DMS114 treated with DMSO at 0.1 percent for 48 hours (cell line): Measurements from ENCODE around the gene SSNA1.

Source experiments
- DNase-seq: peaks from one replicate; lab custom pipeline; 2025; ENCODE audit not compliant: unreplicated experiment; lab: John Stamatoyannopoulos, UW

SSNA1 gene

DNA sequence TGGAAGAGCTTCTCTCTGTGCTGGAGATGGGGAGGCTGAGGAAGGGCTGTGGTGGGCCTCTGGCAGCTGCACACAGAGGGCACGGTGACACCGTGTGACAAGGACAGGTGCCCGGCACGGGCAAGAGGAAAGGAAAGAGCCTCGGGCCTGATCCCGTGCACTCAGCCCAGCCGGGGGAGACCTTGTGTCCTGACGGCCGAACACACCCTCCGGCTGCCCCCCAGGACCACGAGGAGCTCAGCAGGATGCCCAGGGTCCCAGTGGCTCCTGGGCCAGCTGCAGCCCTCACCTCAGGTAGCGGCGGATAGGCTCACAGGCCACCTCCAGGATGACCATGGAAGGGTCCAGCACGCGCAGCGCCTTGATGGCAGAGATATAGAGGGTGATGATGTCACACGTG is 5.6 kb upstream of the SSNA1 start:
- DNase-seq: no peak

DNA sequence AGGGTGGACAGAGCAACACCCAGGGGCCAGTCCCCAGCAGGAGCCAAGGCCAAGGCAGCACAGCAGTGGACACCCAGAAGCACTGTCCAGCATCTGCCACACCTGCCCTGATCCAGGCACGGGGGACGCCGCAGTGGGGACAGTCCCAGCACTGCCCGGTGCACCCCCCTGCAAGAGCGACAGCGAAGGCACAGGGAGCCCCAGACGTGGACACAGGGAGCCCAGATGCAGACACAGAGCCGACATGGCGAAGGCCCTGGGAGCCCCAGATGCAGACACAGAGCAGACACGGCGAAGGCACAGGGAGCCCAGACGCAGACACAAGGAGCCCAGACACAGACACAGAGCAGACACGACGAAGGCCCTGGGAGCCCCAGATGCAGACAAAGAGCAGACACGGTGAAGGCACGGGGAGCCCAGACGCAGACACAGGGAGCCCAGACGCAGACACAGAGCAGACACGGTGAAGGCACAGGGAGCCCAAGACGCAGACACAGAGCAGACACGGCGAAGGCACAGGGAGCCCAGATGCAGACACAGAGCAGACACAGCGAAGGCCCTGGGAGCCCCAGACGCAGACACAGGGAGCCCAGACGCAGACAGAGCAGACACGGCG is 4.4 kb upstream of the SSNA1 start:
- DNase-seq: no peak

DNA sequence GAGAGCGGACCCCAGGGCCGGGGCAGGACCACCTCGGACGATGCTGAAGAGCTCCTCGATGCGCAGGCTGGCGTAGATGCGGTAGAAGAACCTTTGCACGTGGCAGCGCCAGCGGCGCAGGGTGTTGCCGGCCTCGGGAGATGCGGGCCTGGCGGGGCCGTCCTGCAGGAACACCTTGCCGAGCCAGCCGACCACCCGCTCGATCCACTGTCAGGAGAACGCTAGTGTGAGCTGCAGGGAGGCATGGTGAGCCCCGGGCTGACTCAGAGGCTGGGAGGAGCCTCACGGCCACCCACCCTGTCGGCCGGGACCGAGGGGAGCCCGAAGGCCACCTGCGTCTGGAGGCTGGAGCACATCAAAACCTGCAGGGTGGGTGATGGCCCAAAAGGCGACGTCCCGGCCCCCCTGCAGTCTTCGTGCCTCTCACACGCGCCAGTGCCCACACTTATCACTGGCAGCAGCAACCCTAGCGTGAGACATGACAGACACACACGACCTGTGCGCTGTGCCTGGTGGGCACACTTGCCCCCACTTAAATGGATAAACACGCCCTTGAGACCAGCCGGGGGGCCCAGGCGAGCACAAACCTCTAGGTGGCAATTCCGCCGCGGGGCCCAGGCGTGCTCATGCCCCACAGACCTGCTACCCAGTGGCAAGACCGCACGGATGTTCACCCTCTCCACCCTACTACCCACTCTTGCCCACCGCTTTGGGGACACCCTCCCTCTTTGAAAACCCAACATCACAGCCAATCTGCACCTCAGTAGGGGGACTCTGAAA is 3.4 kb upstream of the SSNA1 start:
- DNase-seq: no peak

DNA sequence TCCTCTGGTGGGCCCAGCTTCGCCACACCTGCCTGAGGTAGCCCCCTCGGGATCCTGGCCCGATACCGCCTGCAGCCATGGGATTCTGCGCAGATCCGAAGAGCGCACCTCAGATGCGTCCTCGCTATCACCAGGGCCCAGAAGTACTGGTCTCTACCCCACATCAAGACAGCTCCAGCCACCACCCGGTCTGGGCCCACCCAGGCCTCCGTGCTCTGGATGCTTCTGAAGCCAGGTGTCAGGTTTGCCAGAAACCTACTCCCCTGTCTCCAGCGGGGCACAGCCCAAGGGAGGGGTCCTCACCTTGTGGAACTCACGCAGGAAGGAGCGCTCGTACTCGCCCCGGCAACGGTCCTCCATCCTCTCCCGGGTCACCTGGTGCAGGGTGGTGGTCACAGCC is 2.6 kb upstream of the SSNA1 start:
- no peak for DNase-seq

DNA sequence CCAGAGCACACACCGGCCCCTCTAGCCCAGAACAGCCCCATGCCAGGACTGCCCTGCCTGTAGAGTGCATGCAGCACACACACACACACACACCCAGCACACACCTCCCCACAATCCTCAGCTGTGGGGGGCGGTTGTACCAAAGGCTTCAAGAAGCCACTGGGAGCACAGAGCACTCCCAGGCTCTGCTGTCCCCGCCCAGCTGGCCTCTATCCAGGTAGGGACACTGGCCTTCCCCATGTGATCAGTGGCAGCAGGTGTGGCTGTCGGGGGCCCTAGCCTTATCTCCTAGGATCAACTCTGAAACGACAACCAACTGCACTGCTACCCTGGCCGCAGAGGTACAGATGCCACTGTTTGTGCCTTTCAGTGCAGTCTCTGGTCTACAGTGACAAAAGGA is 2.1 kb upstream of the SSNA1 start:
- DNase-seq: no peak

DNA sequence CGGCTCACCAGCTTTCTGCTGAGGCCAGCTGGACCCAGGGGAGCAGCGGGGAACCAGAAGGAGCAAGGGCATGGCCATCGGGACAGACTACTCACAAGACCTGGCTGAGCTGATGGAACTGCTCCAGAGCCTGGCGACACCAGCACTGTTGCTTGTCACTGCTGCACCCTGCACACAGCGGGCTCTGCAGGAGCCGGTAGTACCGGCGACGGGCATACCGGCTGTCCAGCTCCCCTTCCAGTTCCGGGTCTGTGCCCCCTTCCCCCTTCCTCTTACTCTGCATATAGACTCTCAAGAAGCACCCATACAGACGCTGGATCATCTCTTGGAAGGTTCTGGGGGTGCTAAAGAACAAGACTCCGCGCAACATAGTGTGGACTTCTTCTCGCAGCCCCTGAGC is 1.1 kb upstream of the SSNA1 start:
- no peak for DNase-seq

DNA sequence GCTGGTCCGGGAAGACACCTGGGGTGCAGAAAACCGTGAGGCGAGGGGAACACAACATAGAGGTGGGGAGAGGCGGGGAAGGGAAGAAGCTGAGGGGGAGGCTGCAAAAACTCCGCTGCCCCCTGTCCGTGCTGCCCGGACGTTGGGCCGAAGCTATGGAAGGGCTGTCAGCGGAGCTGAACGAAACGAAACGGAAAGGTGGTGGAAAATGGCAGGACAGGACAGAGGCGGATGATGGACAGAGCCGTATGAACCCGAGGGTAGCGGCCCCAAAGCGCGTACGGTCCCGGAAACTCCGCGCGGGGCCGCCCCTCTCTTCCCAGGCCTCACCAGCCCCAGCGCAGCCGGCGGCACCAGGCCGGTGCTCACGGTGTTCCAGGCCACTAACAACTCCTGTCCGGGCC is 388 bp upstream of the SSNA1 start:
- DNase-seq: no peak

DNA sequence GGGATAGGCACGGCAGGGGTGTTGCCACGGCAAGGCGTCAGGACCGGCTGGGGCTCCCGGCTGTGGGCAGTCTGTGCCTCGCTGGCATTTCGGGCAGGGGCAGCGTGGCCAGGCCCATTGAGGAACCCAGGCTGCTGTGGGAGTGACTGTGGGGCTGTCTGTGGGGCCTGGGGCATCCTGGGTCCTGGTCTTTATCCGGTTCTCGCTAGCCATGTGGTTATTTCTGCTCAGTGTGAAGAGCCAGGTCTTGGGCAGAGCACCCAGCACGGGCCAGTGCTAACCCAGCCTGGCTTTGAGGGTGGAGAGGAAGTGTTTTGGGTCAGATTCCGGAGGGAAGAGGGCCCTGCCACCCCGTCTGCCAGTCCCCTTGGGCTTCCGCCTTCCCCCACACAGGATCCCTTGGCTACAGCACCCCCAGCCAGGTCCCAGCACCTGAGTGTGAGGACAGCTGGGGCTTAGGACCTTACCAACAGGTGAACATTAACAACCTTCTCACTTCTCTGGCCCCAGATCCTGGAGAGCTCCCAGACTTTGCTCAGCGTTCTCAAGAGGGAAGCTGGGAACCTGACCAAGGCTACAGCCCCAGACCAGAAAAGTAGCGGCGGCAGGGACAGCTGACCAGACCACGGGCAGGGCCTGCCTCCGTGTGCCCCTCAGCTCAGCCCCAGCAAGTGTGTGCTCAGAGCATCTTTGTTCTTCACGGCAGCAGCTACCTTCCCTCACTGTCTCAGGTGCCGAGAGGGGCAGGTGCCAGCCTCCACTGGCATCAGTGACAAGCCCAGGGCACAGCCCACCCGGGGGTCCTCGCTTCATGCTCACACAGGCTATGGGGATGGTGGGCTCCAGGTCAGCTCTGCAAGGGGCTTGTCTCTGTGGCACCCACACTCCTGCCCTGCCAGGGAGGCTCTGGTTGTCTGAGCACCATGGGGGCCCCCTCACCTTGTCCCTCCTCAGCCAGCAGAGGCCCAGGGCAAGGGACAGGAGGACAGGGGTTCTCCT is 1.1 kb downstream of the SSNA1 start:
- no peak for DNase-seq

DNA sequence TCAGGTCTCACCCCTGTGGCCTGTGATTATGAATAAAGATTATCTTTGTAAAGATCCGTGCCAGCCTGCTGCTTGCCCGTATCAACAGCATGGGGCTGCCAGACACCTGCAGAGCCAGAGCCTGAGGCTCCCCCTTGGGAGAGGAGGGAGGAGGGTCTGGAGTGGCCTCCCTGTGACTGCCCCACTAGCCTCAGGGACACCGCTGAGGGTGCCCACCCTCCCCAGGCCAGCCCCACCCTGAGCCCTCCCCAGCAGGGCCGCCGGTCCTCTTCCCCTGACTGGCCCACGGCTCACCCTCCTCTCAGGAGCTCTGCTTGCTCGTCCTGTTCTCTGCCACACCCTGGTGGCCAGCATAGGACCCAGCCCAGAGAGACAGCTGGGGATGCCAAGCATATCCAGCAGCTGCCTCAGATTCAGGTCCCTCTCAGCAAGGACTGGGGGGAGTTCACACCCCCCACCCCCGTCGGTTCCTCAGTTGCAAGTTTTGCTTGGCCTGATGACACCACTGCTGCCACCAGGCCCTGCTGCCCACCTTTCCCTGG is 1.9 kb downstream of the SSNA1 start:
- DNase-seq: no peak

DNA sequence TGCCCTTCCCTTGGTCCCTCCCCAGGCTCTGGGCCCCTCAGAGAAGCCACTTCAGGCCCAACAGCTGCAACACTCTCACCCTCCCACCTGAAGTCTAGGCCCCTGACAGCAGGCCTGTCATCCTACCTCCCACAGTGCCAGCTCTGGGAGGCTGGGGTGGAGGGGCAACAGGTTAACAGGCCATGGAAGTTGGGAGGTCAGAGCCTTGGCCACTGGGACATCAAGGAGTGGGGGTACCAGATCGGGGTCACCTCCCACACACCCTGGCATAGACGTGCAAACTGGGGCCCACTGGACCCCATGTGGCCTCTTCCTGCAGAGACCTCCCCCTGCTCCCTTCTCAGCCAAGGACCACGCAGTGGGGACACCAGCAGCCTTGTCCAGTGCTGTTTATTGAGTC is 2.8 kb downstream of the SSNA1 start:
- no peak for DNase-seq

DNA sequence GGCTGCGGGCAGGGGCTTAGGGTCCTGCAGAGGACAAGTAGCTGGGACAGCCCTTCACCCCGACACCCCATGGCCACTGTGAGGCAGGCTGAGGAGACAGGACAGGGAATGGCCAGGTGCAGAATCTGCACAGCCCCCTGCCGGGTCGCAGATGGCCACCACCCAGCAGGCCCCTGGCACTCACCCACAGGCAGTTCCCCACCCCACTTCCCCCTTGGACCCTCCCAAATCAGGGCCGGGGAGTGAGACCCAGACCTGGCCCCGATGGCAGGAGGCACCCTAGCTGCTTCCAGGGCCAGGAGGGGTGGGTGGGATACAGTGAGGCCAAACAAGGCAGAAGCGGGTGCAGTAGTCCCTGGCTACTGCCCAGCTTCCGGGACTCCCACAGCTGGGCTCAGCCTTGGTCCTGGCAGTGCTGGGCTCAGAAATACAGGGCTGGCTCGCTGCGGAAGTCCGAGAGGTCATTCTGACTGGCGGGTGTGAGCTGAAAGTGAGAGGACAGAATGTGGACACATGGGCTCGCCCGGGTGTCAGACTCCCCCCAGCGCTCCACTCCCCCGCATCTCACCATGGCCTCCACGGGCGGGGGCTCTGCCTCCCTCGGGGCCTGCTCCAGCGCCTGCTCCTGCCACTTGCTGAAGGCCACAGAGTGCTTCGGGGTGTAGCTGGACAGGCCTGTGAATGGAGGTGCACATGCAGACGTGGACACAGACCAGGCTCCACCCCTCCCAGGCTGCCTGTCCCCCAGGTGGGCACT is 3.4 kb downstream of the SSNA1 start:
- DNase-seq: no peak

DNA sequence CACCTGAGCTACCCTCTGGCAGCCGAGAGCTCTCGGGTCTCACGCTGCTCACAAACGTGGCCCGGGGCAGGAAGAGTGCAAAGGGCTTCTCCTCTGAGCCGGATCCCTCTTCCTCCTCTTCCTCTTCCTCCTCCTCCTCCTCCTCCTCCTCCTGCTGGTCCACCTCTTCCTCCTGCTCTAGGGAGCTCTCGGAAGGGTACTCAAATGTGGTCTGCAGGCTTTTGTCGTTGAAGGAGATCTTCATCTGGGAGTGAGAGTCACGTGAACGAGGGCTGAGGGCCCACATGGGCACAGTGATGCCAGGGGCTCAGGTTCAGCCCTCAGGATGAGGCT is 3.9 kb downstream of the SSNA1 start:
- DNase-seq: no peak

DNA sequence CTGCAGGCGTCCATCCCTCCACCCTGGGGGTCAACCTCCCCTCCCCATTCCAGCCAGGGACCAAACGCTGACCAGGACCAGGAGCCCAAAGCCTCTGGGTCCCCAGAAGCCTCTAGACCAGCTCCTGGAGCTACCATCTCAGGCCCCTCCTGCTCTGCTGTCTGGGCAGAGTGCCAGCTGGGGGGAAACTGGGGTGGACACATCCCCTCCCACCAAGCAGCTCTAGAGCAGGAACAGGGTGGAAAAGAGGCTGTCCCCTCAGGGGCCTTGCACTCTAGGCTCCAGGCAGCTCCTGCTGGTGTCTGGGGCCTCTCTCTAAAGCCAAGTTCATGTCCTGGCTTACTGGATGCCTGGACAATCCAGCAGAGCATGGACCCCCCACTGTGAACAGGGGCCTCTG is 4.4 kb downstream of the SSNA1 start:
- DNase-seq: no peak

DNA sequence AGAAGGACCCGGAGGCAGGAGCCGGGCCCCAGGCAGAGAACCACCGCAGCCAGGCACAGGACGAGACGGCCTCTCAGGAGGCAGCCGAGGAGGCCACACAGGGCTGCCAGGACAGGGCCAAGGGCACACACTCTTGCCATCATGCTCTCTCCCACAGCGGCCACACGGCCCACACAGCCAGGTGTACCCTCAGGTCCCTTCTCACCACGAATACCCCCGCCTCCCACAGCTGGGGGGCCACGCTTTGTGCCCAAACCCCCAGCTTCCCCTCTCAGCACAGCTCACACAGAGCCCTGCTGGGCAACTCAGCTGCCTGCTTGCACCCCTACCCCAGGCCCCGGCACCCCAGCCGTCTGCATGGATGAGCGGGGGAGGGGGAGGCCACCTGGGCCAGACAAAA is 5.3 kb downstream of the SSNA1 start:
- no peak for DNase-seq

DNA sequence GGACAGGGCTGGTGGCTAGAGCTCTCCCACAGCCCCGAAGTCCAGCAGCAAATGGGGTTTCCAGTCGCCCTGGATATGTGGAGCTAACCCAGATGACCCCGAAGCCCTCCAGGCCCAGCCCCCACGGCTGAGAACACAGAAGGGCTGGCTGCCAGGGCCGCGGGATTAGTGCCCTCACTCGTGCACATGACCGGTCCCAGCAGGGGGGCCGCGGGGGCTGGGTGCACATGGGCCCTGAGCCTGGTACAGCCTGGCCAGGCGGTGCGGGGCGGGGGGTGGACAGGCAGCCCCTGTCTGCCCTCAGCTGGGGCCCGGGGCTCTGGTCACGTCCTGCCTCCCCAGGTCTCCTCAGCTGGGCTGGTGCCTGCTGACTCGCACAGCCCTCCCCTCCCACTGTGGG is 5.9 kb downstream of the SSNA1 start:
- no peak for DNase-seq

DNA sequence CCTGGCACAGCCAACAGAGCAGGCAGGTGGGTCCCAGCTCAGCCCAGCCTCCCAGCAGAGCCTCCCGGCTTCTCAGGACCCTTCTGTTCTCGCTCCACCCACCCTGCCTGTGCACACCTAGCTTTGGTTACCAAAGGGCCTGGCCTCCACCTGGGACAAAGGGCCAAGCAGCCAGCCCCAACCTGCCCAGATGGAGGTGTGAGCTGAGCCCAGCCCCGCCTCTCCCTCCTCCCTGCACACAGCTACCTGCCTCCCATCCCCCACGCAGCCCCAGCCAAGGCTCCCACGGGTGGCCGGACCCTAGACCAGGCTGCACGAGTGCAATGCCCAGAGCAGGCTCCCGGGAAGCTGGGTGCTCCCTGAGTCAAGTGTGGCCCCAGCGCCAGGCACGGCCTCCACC is 6.4 kb downstream of the SSNA1 start:
- DNase-seq: no peak

DNA sequence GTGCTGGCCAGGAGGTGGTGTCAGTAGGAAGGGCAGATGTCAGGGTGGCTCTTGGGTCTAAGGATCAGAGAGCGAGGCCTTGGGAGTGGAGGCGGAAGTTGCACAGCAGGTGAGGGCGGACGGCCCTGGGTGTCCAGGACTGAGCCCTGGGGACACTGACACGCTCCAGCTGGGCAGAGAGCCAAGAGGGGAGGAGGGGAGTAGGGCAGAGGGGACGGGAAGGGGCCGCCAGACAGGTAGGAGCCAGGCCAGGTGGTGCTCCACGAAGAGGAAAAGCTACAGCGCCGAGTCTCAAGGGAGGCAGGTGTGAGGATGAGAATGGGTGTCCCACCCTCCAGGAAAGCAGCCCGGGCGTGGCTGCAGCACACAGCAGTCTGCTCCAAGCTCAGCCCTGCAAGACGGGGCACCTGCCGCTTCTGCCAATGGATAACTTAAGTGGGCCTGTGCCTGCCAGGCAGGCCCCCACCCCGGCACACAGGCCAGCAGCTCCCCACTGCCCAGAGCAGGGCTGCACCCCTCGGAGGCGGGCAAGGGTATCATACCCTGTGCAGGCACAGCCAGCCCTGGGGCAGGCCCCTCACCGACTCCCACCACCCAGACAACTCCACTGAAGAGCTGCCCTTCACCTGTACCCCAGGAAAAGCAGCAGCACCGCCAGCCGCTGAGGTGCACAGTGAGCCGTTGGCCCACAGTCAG is 7.2 kb downstream of the SSNA1 start:
- no peak for DNase-seq

DNA sequence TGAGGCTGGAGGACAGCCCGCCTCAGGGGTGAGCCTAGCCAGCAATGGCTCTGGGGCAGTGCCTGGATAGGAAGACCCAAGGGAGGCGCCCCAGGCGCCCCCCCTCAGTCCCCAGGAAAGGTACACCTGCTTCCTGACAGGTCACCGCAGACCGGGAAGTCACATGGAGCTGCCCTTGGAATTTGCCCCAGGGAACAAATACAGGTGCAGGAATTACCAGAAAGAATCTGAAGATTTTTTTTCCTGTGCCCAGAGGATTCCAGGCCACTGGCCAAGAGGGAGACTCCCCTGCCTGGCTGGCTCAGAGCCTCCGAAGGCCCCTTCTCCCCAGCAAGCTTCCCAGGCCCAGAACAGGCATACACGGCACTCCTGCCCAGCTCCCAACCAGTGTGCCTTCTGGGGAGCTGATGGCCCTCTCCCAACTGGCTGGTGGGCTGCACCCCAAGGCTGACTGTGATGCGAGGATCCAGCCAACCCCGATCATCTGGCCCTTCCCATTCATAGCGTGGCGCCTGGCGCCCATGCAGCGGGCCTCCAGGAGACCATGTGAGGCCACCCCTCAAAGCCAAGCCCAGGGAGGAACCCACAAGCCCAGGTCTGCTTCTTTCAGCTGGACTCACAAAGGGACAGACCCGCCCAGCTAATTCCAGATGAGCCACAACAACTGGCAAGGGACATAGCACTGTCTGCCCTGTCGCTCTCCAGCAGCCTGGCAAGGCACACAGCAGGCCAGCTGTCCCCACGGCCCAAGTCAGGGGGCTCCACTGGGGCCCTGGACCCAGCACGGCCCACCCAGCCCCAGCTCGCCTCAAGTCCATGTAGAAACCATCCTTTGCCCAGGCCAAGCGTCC is 9.8 kb downstream of the SSNA1 start:
- no peak for DNase-seq

DNA sequence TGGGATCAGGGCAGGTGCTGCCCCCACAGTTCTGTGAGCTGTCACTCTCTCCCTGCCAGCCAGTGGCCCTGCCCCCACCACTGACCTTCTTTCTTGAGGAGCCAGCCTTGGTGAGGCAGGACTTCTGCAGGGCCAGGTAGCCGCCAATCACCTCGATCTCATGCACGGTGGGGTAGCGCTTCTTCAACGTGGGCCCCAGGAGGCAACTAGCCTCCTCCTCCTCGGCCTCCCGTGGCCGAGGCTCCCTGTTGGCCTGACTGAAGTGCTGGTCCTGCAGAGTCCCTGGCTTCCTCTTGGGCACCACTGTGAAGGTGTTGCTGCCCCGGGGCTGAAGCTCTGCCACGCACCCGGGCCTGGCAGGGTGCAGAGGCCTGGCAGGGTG is 10.4 kb downstream of the SSNA1 start:
- no peak for DNase-seq
